ENCODE data around the gene MYH8.

DNA sequence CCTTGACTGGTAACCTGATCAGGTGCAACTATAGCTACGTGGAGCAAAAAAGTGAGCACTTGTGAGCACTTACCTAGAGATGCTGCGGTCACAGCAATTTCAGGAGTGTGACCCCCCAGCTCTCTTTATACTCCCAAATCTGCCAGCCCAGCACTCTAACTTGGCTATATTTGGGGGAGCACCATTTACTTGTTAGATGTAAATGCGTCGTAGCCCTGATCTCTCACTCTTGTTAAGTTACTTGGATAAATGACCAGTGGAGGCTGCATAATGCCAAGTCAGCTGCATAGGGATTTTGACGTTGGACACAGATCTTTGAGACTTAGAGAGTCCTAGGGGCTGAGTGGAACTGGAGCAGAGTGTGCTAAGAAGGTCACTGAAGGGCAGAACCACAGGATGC lies 48.8 kb downstream of the MYH8 start, which contains the start of gene MYH13:
- TF ChIP-seq, protein P1, sequence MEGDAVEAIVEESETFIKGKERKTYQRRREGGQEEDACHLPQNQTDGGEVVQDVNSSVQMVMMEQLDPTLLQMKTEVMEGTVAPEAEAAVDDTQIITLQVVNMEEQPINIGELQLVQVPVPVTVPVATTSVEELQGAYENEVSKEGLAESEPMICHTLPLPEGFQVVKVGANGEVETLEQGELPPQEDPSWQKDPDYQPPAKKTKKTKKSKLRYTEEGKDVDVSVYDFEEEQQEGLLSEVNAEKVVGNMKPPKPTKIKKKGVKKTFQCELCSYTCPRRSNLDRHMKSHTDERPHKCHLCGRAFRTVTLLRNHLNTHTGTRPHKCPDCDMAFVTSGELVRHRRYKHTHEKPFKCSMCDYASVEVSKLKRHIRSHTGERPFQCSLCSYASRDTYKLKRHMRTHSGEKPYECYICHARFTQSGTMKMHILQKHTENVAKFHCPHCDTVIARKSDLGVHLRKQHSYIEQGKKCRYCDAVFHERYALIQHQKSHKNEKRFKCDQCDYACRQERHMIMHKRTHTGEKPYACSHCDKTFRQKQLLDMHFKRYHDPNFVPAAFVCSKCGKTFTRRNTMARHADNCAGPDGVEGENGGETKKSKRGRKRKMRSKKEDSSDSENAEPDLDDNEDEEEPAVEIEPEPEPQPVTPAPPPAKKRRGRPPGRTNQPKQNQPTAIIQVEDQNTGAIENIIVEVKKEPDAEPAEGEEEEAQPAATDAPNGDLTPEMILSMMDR (IDR thresholded peaks at IDR 0.05; ENCODE audit: insufficient read depth, low read depth, low read length): no peak
- no peak for TF ChIP-seq EZH2 (IDR thresholded peaks at IDR 0.05; ENCODE audit: insufficient read depth, low read length)
